H1 (cell line): ENCODE data around the gene CCDC175. TPM values are rescaled to one million over a fixed set of nuclear protein-coding genes. Genes with fewer than 3 reads are reported as not detected.

Experiments used
- CTCF ChIA-PET: fragments of 300-600 bp; sonication (Branson Sonifier 250); formaldehyde crosslinking; loops from one replicate; lab custom pipeline; 2021; ENCODE audit not compliant: partially characterized antibody; lab: Charles Lee
- POLR2A ChIA-PET: fragments of 300-600 bp; sonication (Branson Sonifier 250); formaldehyde crosslinking; loops from one replicate; lab custom pipeline; 2021; ENCODE audit warnings: inconsistent platforms; ENCODE audit not compliant: partially characterized antibody; lab: Charles Lee
- DNase-seq, 2 experiments: peaks; one replicate each; pipeline versions ENCODE4 v3.0.0 to v3.0.0-alpha.2; 2010 to 2022; ENCODE audit warnings: low spot score in 2 of 2, low read depth in 1 of 2, mixed read lengths in 1 of 2
- FAIRE-seq: peaks from 2 replicates; lab custom pipeline; 2011; peaks lifted over from hg19 to GRCh38; lab: Jason Lieb, UNC
- H2AFZ ChIP-seq: 2 replicates; pipeline ENCODE4 v1.8.1; 2012; ENCODE audit warnings: low read length, inconsistent platforms
- H2AK5ac ChIP-seq: 2 replicates; pipeline ENCODE4 v1.6.1; 2013; ENCODE audit warnings: low read depth, low read length
- H2BK120ac ChIP-seq: replicated peaks from 2 replicates; pipeline ENCODE3; 2013; ENCODE audit warnings: low read depth, low read length, inconsistent platforms
- H2BK12ac ChIP-seq: 2 replicates; pipeline ENCODE4 v1.6.1; 2013; ENCODE audit warnings: low read depth, low read length
- H2BK15ac ChIP-seq: 2 replicates; pipeline ENCODE4 v1.6.1; 2013; ENCODE audit warnings: low read length
- H2BK20ac ChIP-seq: 2 replicates; pipeline ENCODE4 v1.6.1; 2013; ENCODE audit warnings: low read length
- H2BK5ac ChIP-seq: 2 replicates; pipeline ENCODE4 v1.6.1; 2013; ENCODE audit warnings: low read depth, low read length
- H3K14ac ChIP-seq: 2 replicates; pipeline ENCODE4 v1.6.1; 2013; ENCODE audit warnings: inconsistent platforms; ENCODE audit not compliant: insufficient read length
- H3K18ac ChIP-seq: 2 replicates; pipeline ENCODE4 v1.6.1; 2013; ENCODE audit warnings: low read length; ENCODE audit errors: extremely low read depth
- H3K23ac ChIP-seq: 2 replicates; pipeline ENCODE4 v1.6.1; 2013; ENCODE audit warnings: inconsistent platforms; ENCODE audit not compliant: insufficient read length
- H3K23me2 ChIP-seq: 2 replicates; pipeline ENCODE4 v1.6.1; 2013; ENCODE audit warnings: low read depth, low read length
- H3K27ac ChIP-seq: 2 replicates; pipeline ENCODE4 v1.6.1; 2011; ENCODE audit warnings: low read depth, low read length, inconsistent platforms
- H3K27me3 ChIP-seq, 4 experiments: replicated peaks in 1 of 4; 1 replicate in 1 of 4; 2 replicates in 3 of 4; pipeline versions ENCODE4 v1.6.1 to v1.8.1; 2011 to 2013; ENCODE audit warnings: low read length in 3 of 4, mild to moderate bottlenecking in 3 of 4, inconsistent platforms in 2 of 4, mixed read lengths in 2 of 4, moderate library complexity in 1 of 4; ENCODE audit not compliant: control insufficient read depth in 3 of 4, insufficient read depth in 3 of 4; ENCODE audit errors: extremely low read depth in 1 of 4
- H3K36me3 ChIP-seq, 4 experiments: 2 replicates each; pipeline versions ENCODE4 v1.6.1 to v1.8.1; 2011 to 2013; ENCODE audit warnings: mild to moderate bottlenecking in 4 of 4, low read length in 3 of 4, moderate library complexity in 2 of 4, control low read depth in 1 of 4, inconsistent platforms in 1 of 4; ENCODE audit not compliant: insufficient read depth in 4 of 4, control insufficient read depth in 2 of 4
- H3K4ac ChIP-seq: replicated peaks from 2 replicates; pipeline ENCODE3; 2013; ENCODE audit warnings: low read length, low read depth, mixed read lengths, inconsistent platforms; ENCODE audit not compliant: insufficient read length
- H3K4me1 ChIP-seq, 4 experiments: replicated peaks in 1 of 4; 1 replicate in 1 of 4; 2 replicates in 3 of 4; pipeline versions ENCODE4 v1.6.1 to v1.8.1; 2011 to 2013; ENCODE audit warnings: low read length in 3 of 4, inconsistent platforms in 2 of 4, mixed read lengths in 1 of 4; ENCODE audit not compliant: insufficient read depth in 4 of 4, control insufficient read depth in 3 of 4
- H3K4me2 ChIP-seq, 2 experiments: 2 replicates each; pipeline versions ENCODE4 v1.6.1 to v1.8.1; 2011 to 2013; ENCODE audit warnings: low read depth in 2 of 2, low read length in 2 of 2, control low read depth in 1 of 2, inconsistent platforms in 1 of 2, mild to moderate bottlenecking in 1 of 2; ENCODE audit not compliant: insufficient read depth in 1 of 2
- H3K4me3 ChIP-seq, 4 experiments: fragments of 200-600, 300-600 bp in 1 of 4; sonication (generic), shearing (Covaris generic), sonication (Bioruptor Twin) in 1 of 4; 2 replicates each; pipeline versions ENCODE4 v1.5.1 to v1.8.1; 2011 to 2016; ENCODE audit warnings: low read length in 4 of 4, low read depth in 3 of 4, control low read depth in 2 of 4, inconsistent platforms in 2 of 4, mild to moderate bottlenecking in 2 of 4, mixed read lengths in 1 of 4, moderate library complexity in 1 of 4; ENCODE audit not compliant: insufficient read depth in 2 of 4; ENCODE audit errors: extremely low read depth in 1 of 4
- H3K56ac ChIP-seq: replicated peaks from 2 replicates; pipeline ENCODE3; 2013; ENCODE audit warnings: low read depth, mild to moderate bottlenecking, mixed read lengths, low read length, inconsistent platforms; ENCODE audit not compliant: insufficient read length
- H3K79me1 ChIP-seq: 2 replicates; pipeline ENCODE4 v1.6.1; 2013; ENCODE audit warnings: low read depth, low read length, control low read depth
- H3K79me2 ChIP-seq, 2 experiments: 2 replicates each; pipeline versions ENCODE4 v1.6.1 to v1.8.1; 2012 to 2013; ENCODE audit warnings: low read length in 2 of 2, mild to moderate bottlenecking in 2 of 2, inconsistent platforms in 1 of 2; ENCODE audit not compliant: insufficient read depth in 2 of 2, control insufficient read depth in 1 of 2
- H3K9ac ChIP-seq, 4 experiments: replicated peaks in 1 of 4; 1 replicate in 1 of 4; 2 replicates in 3 of 4; pipeline versions ENCODE4 v1.6.1 to v1.8.1; 2011 to 2013; ENCODE audit warnings: low read depth in 3 of 4, low read length in 3 of 4, control low read depth in 2 of 4, mild to moderate bottlenecking in 2 of 4, moderate library complexity in 2 of 4, inconsistent platforms in 1 of 4; ENCODE audit errors: extremely low read depth in 1 of 4
- H3K9me3 ChIP-seq, 2 experiments: 2 replicates each; pipeline versions ENCODE4 v1.6.1 to v1.8.1; 2012 to 2013; ENCODE audit warnings: mild to moderate bottlenecking in 2 of 2, moderate library complexity in 2 of 2, control low read depth in 1 of 2, inconsistent platforms in 1 of 2, low read depth in 1 of 2, low read length in 1 of 2, mixed read lengths in 1 of 2; ENCODE audit not compliant: insufficient read depth in 2 of 2
- H4K20me1 ChIP-seq, 2 experiments: replicated peaks in 1 of 2; 2 replicates each; pipeline versions ENCODE3 to v1.8.1; 2011 to 2013; ENCODE audit warnings: inconsistent platforms in 2 of 2, low read length in 2 of 2, mild to moderate bottlenecking in 1 of 2; ENCODE audit not compliant: insufficient read depth in 2 of 2, control insufficient read depth in 1 of 2
- H4K5ac ChIP-seq: 2 replicates; pipeline ENCODE4 v1.6.1; 2013; ENCODE audit warnings: low read length, low read depth, mixed read lengths, inconsistent platforms; ENCODE audit not compliant: insufficient read length
- H4K8ac ChIP-seq: 2 replicates; pipeline ENCODE4 v1.8.0; 2013; ENCODE audit warnings: mild to moderate bottlenecking, moderate library complexity, low read length, inconsistent platforms; ENCODE audit not compliant: insufficient read depth; ENCODE audit errors: extremely low read depth
- H4K91ac ChIP-seq: replicated peaks from 2 replicates; pipeline ENCODE3; 2013; ENCODE audit warnings: low read length, mixed read lengths, inconsistent platforms; ENCODE audit not compliant: insufficient read length
- POU5F1 ChIP-seq: IDR thresholded peaks from 2 replicates; pipeline ENCODE4 v1.6.1; 2011; ENCODE audit warnings: low read depth, mild to moderate bottlenecking, low read length, moderate library complexity
- SUZ12 ChIP-seq: fragments of 200-600 bp; sonication (generic); IDR thresholded peaks from 2 replicates; pipeline ENCODE4 v1.6.1; 2012; ENCODE audit warnings: mild to moderate bottlenecking, inconsistent platforms, low read length, moderate library complexity, mixed read lengths
- WGBS, 2 experiments: shearing (Covaris generic) in 1 of 2; methylation state at CpG; one replicate each; pipeline versions ENCODE4 v1.1.6 to v1.1.7; 2013 to 2015; ENCODE audit warnings: low lambda C conversion rate in 2 of 2, mixed read lengths in 2 of 2, inconsistent platforms in 1 of 2, low coverage in 1 of 2, missing lambda C conversion rate in 1 of 2; ENCODE audit not compliant: insufficient replicate concordance in 2 of 2, insufficient coverage in 1 of 2, insufficient read length in 1 of 2; ENCODE audit errors: extremely low coverage in 1 of 2, missing lambda C conversion rate in 1 of 2; 5-methylcytosine and 5-hydroxymethylcytosine counted together
- polyA plus RNA-seq, 7 experiments: library from polyadenylated mRNA; depleted of rRNA in 3 of 7; stranded (reverse) in 5 of 7; unstranded in 2 of 7; fragments of >200 nt in 5 of 7; fragments of 200-250 nt in 2 of 7; gene quantifications; 1 replicate in 5 of 7; 2 replicates in 1 of 7; 4 replicates in 1 of 7; pipeline versions ENCODE4 v1.2.1 to v1.2.3, GENCODE V29; 2011 to 2013; ENCODE audit warnings: missing spikeins in 2 of 7, mixed read lengths in 2 of 7
- total RNA-seq: library from RNA; stranded (reverse); fragmentation: NEBNext Ultra II Directional; extraction: Animal tissue kit (Norgen Biotek cat#: 25700); gene quantifications from 2 replicates; pipeline ENCODE4 v1.2.1, GENCODE V29; 2021

CCDC175 gene
- total and polyA plus RNA-seq, 2 of the 8 experiments (the other 6 are each of a cell fraction or from before 2014, with no cell fraction given), result 0.19 TPM; not detected in 1

DNA sequence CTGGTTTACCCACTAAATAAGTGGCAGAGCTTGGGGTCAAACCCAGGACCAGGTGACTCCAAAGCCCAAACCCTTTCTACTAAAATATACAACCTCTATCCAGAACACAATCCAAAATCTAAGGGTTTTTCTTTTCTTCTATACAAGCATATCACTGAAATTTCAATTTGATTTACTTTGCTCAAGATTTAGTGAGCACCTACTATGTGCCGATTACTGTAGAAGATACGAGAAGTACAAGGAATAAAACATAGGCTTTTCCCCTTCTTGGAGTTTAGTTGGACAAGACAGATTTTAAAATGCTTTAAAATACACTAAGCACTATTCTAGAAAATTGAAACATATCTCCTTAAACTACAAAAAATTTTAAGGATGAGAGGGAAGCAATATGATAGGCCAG lies 95.2 kb downstream of the CCDC175 start:
- H3K4me2 ChIP-seq, result no peak overlapping the region; a peak in 1 of 4 replicates
- no peak overlapping the region for H3K4ac ChIP-seq
- H3K18ac ChIP-seq, result no peak overlapping the region
- no peaks in the 10 kb centered on the region for H3K27me3 ChIP-seq
- H2AFZ ChIP-seq, result no peak overlapping the region
- H3K36me3 ChIP-seq, result peaks cover 0 to 12% (median 4%) of the 10 kb centered on the region in 4 experiments; a peak in 5 of 8 replicates
- peaks cover 0 to 2% of the 10 kb centered on the region in 2 experiments for H4K20me1 ChIP-seq
- H4K91ac ChIP-seq, result no peak overlapping the region
- no peak overlapping the region for H3K14ac ChIP-seq
- no peak overlapping the region for H2BK20ac ChIP-seq
- CTCF ChIA-PET, result interaction anchor here (1.0 kb wide), 1 partner anchor 25 kb away, joined by 4 read pairs; no protein-coding TSS in a partner anchor
- H3K56ac ChIP-seq, result no peak overlapping the region
- DNase-seq, result no peak
- H2BK12ac ChIP-seq, result no peak overlapping the region
- no peak overlapping the region for H4K8ac ChIP-seq
- no peak overlapping the region for H2BK5ac ChIP-seq
- POLR2A ChIA-PET, result interaction anchor here (1.2 kb wide), 1 partner anchor 12 kb away, joined by 3 read pairs; no protein-coding TSS in a partner anchor
- H3K9ac ChIP-seq, result no peak overlapping the region
- H3K9me3 ChIP-seq, result no peaks in the 10 kb centered on the region
- peaks cover 0 to 10% (median 3%) of the 10 kb centered on the region in 4 experiments; a peak in 3 of 7 replicates for H3K4me1 ChIP-seq
- H2BK15ac ChIP-seq, result no peak overlapping the region
- no peak overlapping the region for H2AK5ac ChIP-seq
- peaks cover 7% of the 10 kb centered on the region for H3K23me2 ChIP-seq
- no peak overlapping the region for H3K27ac ChIP-seq
- H3K23ac ChIP-seq, result no peak overlapping the region
- H3K79me2 ChIP-seq, result peaks cover 0 to 37% of the 10 kb centered on the region in 2 experiments; a peak in 3 of 4 replicates
- FAIRE-seq, result no peak
- no peak overlapping the region for H3K4me3 ChIP-seq
- H4K5ac ChIP-seq, result no peak overlapping the region
- H2BK120ac ChIP-seq, result no peak overlapping the region
- WGBS, 2 experiments, result 95% methylated on average over 2 of the region's 2 CpGs; no CpG with 5 or more reads in 1 of the 2 experiments
- H3K79me1 ChIP-seq, result no peaks in the 10 kb centered on the region
- TF ChIP-seq POU5F1 (no peak), SUZ12 (no peak)
